GM19025 (cell line): ENCODE data around the gene LTF.
"Not testable (repeated sequence)": the region's sequence is repeated elsewhere in the genome, so short reads cannot be mapped to it uniquely, and the experiment has no call there.

ENCODE experiments used
- ATAC-seq: cut with Tn5 transposase; IDR thresholded peaks from one replicate; pipeline ENCODE4 v1.9.1; 2021; ENCODE audit warnings: mild to moderate bottlenecking, low read depth, moderate library complexity; ENCODE audit not compliant: unreplicated experiment

LTF gene

DNA sequence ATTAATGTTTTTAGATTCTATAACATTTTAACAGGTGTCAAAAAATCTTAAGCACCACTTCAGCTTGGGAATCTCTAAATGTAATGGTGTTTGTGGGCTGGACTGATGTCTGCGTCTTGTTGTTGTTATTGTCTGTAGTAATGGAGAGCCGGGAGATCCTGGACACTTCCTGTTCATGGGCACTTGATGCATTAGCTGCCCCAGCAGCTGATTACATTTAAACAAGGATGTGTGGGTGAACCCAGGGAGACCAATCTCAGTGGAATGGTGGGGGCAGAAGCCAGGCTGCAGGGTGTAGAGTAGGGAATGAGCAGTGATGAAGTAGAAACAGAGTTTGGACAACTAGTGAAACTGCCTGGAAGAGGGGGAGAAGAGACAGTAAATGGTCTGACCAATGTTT lies 65.6 kb downstream of the LTF start:
- no peak for ATAC-seq

DNA sequence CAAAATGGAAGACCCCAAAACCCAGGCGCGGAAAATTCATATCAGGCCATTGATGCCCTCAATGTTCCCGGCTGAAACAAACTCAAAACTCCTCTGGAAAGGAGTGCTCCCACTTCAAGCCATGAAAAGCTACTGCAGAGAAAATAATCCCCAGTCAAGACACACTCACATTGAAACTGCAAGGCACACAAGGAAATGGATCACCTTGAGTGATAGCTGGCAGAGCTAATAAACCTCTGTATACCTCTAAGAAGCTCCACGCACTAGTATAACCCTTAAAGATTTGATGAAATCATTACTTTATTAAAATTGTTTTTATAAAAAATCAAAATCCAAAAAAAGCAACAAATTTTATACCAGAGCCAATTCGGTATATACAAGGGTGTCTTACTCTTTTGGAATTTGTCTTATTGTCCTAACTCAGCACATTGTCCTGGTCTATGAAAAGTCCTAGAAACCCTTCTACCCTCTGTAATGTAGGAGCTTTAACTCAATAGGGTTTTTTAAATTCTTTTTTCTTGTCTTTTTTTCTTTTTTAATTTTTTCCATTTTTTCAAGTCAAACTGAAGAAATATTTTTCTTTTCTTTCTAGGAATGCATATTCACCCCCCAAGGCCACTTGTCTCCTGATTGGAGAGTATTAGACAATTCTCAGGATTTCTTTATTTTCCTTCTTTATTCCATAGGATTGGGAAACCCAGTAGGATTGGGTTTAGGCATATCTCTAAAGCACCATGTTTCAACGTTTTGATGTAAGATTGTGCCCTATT lies 66.3 kb downstream of the LTF start:
- ATAC-seq = no peak

GRCh38 chr3:46397111-46397510 lies 67.6 kb downstream of the LTF start:
- no peak for ATAC-seq

- no peak for ATAC-seq
Measured at GRCh38 chr3:46395766-46396530, 68.8 kb downstream of the LTF start.

DNA sequence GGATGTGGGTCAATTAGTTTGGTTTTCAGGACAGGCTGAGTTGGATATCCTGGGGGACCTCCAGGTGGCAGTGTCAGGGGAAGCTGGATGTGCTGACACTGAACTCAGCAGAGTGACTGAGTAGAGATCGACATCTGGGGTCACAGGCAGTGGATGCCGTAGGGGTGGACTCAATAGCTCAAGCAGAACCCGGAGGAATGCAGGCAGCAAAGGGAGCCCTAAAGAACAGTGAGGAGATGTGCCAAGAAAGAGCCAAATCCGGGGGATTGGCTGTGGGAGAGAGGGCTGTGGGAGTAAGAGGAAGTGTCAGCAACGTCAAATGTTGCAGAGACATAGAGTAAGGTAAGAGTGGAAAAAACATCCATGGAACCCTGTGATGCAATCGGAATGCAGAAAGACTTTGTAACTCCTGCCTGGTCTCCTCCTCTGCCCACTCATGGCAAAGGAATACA lies 69.5 kb downstream of the LTF start:
- ATAC-seq = no peak

GRCh38 chr3:46393554-46394434 lies 70.9 kb downstream of the LTF start:
- no peak for ATAC-seq

GRCh38 chr3:46393011-46393410 lies 71.7 kb downstream of the LTF start:
- ATAC-seq = no peak

GRCh38 chr3:46391526-46391925 lies 73.2 kb downstream of the LTF start:
- ATAC-seq = not testable (repeated sequence)

DNA sequence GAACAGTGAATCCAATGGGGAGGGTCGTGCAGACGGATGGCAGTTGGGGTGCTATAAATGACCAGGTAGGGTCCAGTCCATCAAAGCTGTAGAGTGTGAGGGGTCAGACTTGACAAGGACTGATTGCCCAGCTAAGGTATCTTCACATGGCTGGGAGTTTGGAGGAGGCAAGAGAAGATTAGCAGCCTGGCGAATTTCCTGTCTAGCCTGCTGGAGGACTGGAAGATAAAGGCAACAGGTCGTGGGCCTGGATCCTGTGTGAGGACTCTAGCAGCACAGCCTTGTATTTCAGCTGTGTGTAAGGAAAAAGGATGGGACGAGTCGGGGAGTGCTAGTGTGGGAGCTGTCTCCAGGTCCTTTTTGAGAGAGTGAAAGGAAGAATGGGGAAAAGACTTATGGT lies 75.4 kb downstream of the LTF start:
- ATAC-seq = no peak

GRCh38 chr3:46388847-46389246 lies 75.9 kb downstream of the LTF start:
- ATAC-seq = not testable (repeated sequence)

- no peak for ATAC-seq
Measured at GRCh38 chr3:46386205-46386604, 78.5 kb downstream of the LTF start.
